ENCODE measurements around the gene CHID1. TPM values are rescaled to one million over a fixed set of nuclear protein-coding genes. Genes with fewer than 3 reads are reported as not detected.

Gene CHID1
- total RNA-seq, 1 donor from 2014 or later = 51.8 TPM

DNA sequence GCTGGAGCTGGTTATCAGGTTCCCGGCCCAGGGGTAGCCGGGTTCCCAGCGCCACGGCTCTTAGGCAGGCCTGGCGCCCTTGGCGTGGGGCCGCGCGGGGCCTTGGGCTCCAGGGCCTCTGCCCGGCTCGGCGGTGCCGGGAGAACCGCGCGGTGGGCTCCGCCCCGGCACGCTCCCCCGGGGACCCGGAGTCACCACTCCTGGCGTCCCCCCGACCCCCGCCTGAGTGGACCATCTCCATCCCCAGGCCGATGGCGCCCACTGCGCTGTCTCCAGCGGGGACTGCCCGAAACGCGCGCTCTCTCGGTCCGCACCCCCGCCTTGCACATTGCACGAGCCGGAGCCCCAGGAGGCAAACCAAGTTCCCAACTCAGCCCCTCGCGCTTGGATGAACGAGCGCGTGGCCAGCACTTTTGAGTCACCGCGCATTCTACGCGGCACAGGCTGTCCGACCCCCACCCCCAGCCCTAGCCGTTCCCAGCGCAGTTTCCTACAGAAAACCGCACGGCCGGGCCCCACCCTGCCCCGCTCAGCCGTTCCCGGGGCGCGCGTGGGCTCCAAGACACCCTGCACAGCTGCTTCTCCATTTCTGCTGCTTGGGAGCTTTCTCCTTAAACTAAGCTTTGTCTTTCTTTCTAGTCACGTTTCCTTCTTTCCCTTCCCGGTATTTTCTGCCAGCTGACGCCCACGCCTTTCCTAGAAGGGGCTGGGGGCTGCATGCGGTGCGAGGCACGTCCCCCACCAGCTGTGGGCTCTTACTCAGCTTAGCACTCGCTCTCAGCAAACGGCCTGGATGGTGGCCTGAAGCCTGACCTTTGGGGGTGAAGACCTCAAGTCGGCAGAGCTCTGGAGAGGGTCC is 650 bp upstream of the CHID1 start:
- intact Hi-C loops (cut with micrococcal nuclease) = loop anchor here (2.0 to 5.0 kb wide), 3 partner anchors 14 to 102 kb away; partner anchors contain the start of genes AP2A2 and RPLP2

DNA sequence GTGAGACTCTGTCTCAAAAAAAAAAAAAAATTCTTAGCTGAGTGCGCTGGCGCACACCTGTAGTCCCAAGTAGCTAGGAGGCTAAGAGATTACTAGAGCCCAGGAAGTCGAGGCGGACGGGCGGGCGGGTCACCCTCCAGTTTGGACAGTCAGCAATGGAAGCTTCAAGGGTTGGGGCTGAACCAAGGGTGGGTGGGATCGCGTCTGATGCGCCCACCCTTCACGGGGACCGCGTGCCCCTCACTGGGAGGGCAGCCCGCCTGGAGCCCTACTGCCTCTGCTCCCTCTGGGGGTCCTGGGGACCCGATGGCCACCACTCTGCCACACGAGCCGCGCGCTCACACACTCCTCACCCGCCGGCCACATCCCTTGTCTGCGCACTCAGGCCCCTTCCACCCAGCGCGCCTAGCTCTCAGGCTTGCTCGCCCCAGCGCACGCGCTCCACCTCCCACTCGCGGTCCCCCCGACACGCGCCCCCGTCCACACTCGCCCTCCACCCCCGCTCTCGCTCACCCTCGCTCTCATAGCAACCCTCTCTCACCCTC is 494 bp downstream of the CHID1 start:
- intact Hi-C loops (cut with micrococcal nuclease) = loop anchor here (2.0 to 5.0 kb wide), 3 partner anchors 15 to 101 kb away; partner anchors contain the start of genes AP2A2 and RPLP2

GRCh38 chr11:909406-909805 is 1.2 kb downstream of the CHID1 start:
- intact Hi-C loops (cut with micrococcal nuclease) = no loop called here

- intact Hi-C loops (cut with micrococcal nuclease) = no loop called here
Observed at GRCh38 chr11:908273-908672, 2.3 kb downstream of the CHID1 start.

GRCh38 chr11:907668-908067 is 2.9 kb downstream of the CHID1 start:
- intact Hi-C loops (cut with micrococcal nuclease) = no loop called here

DNA sequence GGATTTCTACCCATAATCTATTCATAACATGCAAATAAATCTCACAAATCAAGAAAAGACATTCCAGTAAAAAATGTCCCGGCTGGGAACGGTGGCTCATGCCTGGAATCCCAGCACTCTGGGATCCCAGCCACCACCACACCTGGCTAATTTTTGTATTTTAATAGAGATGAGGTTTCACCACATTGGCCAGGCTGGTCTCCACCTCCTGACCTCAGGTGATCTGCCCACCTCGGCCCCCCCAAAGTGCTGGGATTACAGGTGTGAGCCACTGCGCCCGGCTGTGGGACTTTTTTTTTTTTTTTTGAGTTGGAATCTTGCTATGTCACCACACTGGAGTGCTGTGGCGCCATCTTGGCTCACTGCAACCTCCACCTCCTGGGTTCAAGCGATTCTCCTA is 4.7 kb downstream of the CHID1 start:
- intact Hi-C loops (cut with micrococcal nuclease) = no loop called here

DNA sequence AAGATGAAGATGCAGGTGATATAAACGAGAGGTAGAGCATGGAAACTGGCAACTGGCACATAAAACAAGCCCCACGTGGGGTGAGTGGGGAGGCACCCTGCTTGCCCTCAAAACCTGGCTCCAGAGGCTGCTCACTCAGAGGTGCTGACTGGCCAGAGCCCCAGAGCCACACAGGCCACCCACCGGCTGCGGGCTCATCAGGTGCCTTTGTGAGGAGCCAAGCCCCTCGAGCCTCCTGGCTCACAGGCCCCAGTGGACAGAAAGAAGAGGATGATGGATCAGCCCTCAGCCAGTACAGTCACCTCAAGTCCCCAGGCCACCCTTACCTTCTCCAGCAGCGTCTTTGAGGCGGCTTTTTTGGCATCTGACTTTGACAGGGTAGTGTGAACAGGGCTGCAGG is 6.2 kb downstream of the CHID1 start:
- intact Hi-C loops (cut with micrococcal nuclease) = no loop called here

DNA sequence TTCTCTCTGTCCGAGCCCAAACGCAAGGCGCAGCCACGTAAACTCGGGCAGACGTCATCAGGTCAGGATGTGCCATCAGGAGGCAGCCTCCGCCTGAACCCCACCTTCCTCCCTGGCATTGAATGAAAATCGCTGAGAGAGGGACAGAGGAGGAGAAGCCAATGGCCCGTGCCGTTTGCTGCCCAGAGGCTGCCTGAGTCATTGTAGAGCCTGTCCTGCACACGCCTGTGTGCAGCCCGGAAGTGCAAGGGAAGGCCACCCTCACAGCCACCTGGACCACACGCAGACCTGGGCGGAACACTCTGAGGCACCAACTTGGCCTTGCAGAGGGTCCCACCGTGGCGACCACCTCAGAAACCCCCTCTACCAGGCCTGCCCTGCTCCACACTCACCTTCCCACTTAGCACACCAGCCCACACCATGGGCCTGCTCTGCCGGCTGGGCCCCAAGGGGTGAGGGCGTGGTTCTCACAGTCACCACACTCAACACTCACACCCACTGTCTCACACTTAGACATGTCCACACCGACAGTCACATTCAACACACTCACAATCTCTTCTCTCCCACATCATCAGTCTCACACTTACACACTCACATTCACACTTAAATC is 9.1 kb downstream of the CHID1 start:
- intact Hi-C loops (cut with micrococcal nuclease) = no loop called here

GRCh38 chr11:900545-900944 is 10.1 kb downstream of the CHID1 start:
- intact Hi-C loops (cut with micrococcal nuclease) = no loop called here

GRCh38 chr11:899724-900123 is 10.9 kb downstream of the CHID1 start:
- intact Hi-C loops (cut with micrococcal nuclease) = no loop called here

GRCh38 chr11:898540-899190 is 11.9 kb downstream of the CHID1 start:
- intact Hi-C loops (cut with micrococcal nuclease) = no loop called here

DNA sequence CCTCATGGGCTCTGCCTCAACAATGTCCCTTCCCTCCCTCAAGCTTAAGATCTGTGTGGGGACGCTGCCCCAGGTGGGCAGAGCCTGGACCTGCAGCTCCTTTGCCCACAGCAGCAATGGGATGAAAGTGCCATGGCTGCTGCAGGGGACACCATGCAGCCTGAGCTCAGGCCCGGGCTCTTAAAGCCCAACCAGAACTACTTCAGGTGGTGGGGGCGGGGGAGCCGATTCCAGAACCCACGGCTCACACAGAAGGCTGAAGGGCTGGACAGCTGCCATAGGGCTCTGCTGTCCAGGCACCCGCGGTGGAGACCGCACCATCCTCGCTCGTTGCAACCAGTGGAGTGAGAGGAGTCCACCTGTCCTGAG is 12.5 kb downstream of the CHID1 start:
- intact Hi-C loops (cut with micrococcal nuclease) = no loop called here

GRCh38 chr11:897253-898142 is 13.1 kb downstream of the CHID1 start:
- intact Hi-C loops (cut with micrococcal nuclease) = no loop called here

DNA sequence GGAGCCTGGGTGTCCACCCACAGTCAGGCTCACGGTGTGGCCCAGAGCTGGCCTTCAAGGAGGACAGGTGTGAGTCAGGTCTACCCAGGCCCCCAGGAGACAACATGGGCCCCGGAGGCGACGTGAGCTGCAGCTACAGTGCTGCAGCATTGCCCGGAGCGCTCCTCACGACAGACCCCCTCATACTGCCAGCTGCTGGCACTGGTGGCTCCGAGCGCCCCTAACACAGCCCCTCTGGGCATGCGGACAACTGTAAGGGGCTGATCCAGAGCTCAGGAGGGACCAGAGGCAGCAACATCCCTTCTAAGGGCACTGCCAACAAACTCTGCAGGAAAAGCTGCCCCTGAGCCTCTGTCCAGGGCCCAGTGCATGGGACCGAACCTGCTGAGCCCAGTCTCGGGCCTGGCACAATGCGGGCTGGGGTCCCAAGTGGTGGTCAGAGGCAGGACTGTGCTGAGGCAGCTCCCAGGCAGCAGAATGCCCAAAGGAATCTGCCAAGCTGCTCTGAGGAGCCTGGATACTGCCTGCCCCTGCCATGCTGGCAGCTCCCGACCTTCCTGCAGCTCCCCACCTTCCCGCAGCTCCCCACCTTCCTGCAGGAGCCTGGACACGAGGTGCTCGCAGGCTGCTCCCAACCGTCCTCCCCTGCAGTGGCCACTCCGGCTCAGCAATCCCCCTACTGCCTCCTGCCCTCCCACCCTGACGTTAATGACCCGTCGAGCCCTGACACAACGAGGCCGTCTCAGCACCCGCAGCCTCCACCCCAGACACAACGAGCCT is 15.1 kb downstream of the CHID1 start:
- intact Hi-C loops (cut with micrococcal nuclease) = no loop called here

- intact Hi-C loops (cut with micrococcal nuclease) = no loop called here
Observed at GRCh38 chr11:894575-895201, 15.9 kb downstream of the CHID1 start.

GRCh38 chr11:893008-893654 is 17.5 kb downstream of the CHID1 start:
- intact Hi-C loops (cut with micrococcal nuclease) = no loop called here

DNA sequence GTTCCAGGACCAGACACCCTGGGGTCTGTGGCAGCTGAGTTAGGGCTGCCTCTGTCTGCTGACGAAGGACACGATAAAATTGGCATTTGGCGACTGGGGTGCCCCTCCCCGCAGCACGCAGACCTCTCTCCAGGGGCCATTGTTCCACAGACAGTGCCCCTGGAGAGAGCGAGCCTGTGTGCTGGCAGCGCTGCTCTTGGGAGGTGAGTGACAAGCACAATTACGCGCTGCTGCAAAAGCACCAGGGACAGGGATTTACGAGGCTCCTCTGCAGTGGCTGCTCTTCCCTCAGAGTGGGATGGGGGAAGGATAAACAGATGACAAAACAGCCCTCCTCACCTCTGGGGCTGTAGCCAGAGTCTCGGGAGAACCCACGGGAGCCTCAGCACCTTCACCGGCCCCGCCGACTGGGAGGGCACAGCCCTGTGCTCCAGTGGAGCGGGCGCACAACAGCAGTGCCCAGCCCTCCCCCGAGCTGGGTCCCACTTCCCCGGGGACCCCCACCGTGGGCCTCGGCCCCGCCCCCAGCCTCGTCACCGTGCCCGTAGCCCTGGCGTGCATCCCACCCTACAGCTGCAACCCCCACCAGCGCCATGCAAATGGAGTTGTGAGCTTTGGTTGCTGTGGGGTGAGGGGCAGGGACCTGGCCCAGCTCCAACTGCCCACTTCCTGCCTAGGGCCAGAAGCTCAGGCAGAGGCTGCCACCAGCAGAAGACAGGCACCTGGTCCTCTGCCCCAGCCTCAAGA is 19.6 kb downstream of the CHID1 start:
- intact Hi-C loops (cut with micrococcal nuclease) = no loop called here

GRCh38 chr11:889687-890475 is 20.7 kb downstream of the CHID1 start:
- intact Hi-C loops (cut with micrococcal nuclease) = no loop called here
